HG03457 (cell line): ENCODE measurements around the gene TSEN34.
"Not testable (repeated sequence)": the region's sequence is repeated elsewhere in the genome, so short reads cannot be mapped to it uniquely, and the experiment has no call there.

ENCODE experiments used
- ATAC-seq: cut with Tn5 transposase; IDR thresholded peaks from one replicate; pipeline ENCODE4 v1.9.1; 2021; ENCODE audit warnings: moderate number of reproducible peaks; ENCODE audit not compliant: unreplicated experiment

Gene TSEN34

DNA sequence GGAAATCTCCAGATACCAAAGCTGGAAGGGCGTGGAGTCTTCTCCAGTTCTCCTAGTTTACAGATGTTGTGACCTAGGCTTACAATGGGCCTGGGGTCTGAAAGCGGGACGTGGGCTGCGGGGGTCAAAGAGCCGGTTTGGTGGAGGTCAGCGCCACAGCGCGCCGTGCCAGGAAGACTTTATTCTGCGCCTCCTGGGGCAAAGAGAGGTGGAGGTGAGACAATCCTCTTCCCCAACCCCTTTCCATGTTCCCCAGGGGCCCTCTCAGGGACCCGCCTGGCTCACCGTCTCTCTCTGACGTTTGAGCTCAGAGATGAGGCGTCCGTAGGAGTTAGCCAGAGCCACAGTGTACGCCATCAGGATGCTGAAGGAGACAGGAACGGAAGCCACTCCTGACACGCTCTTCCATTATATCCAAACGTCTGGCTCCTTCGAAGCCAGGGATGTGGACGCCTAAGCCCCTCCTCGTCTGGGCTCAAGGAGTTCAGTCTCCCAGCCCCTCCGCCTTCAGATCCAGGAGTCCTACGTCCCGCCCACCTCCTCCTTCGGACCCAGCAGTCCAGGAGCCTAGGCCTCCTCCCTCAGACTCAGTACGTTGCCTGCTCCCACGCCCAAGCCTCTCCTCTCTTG is 30.8 kb upstream of the TSEN34 start:
- no peak for ATAC-seq

GRCh38 chr19:54160854-54161253 is 30.3 kb upstream of the TSEN34 start:
- ATAC-seq, result no peak

DNA sequence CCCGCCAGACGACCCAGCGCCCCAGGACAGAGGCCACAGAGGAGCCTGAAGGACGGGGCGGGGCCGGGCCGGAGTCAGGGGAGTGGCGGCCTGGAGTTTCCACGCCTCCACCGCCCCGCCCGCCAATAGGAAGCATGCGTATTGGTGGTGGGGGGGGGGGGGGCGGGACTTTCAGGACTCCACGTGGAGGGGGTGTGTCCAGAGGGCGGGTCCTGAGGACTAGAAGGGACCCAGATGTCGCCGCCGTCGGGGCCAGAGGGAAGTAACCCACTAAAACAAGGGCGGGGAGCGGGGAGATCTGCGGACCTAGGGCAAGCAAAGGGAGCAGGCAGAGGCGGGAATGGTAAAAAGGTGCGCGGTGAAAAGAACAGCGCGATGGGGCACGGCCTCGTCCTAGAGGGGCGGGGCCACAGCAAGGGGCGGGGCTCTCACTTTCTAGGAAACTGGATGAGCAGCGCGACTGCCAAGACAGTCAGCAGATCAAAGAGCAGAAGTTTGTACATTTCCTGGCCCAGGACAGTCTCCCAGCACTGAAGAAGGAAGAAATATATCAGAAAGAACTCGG is 28.8 kb upstream of the TSEN34 start:
- ATAC-seq, result no peak

DNA sequence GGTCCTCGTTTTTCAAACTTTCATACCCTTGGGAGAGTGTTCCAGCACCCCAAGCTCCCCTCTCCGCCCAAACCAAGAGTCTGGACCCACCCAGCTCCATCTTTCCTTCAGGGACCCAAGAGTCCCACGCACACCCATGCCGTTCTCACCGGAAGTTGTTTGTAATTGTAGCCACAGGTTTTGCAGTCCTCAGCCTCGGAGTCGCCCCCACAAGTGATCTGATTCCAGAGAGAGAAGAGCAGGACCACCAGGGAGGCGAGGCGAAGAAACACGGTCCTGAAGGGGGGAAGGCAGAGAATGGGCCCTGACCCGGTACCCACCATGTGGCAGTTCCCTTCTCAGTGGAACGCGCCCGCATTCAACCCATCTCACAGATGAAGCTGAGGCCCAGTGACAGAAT is 28.2 kb upstream of the TSEN34 start:
- ATAC-seq, result no peak

GRCh38 chr19:54164369-54165068 is 26.6 kb upstream of the TSEN34 start:
- ATAC-seq, result no peak

DNA sequence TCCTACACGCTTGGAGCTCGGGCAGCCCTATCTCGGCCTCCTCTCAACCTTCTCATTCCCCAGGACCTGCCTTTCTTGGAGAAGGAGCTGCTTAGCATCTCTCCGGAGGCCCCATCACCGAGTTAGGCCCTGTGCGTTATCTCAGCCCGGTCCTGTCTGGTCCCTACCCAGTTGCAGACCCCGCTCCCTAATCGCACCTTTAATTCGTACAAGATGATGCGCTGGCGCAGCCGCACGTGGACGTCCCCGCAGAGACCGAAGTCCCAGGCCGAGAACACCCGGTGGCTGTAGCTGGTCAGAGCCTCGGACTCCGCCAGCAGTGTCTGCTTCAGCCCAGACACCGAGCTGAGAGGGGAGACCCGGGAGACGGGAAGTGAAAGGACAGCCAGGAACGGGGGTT is 25.9 kb upstream of the TSEN34 start:
- ATAC-seq, result no peak

- ATAC-seq, result no peak
Measured at GRCh38 chr19:54168174-54168917, 22.8 kb upstream of the TSEN34 start.

- ATAC-seq, result no peak
Measured at GRCh38 chr19:54169149-54169740, 21.9 kb upstream of the TSEN34 start.

DNA sequence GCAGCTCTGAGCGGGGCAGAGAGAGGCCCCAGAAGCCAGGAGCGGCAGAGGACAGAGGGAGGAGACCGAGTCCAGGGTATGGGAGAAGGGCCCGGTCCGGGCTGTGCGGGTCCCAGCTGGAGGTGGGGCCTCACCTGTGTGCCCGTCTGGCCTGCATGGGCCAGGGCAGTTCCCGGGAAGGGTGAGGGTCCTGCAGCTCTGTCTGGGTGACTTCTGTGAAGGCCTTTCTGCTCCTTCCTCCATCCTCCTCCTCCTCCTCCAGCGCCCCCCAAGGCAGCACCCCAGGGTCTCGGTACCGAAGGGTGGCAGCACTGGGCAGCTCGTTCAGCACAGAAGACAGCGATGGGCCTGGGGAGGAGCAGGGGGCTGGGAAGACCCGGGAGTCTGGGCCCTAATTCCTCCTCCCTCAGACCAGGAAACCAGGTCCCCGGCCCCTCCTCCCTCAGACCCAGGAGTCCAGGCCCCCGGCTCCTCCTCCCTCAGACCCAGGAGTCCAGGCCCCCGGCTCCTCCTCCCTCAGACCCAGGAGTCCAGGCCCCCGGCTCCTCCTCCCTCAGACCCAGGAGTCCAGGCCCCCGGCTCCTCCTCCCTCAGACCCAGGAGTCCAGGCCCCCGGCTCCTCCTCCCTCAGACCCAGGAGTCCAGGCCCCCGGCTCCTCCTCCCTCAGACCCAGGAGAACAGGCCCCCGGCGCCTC is 19.2 kb upstream of the TSEN34 start:
- not testable (repeated sequence) for ATAC-seq

DNA sequence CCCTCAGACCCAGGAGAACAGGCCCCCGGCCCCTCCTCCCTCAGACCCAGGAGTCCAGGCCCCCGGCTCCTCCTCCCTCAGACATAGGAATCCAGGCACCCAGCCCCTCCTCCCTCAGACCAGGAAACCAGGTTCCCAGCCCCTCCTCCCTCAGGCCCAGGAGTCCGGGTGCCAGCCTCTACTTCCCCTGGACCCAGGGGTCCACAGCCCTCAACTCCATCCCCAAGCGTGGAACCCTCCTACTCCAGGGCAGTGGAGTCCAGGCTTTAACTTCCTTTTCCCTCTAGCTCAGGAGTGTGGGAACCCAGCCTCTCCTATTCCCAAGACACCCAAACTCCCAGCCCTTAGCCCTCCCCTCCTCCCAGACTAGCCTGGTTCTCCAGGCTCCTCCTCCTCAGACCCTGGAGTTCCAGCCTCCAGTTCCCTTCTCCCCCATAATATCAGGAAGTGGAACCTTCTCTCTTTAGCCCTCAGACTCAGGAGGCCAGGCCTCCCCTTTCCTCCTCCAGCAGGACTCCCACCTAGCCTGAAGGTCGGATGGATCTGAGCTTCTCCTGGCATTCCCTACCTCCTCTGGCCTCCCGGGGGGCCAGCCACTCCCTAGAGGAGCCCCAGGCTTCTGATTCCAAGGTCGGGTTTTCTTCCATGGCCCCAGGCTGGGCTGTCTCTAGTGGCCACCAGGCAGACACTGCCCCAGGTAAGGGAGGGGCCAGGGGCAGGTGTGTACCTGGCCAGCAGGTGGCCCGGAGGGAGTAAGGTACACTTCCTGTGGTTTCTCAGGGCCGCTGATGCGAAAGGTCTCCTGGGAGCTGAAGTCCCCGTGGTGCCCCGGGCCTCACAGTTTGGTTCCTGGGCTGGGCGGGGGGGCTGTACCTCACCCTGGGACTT is 18.4 kb upstream of the TSEN34 start, which contains the start of gene TMC4:
Gene TMC4, minus strand, starts transcription at position 690 of the 888 bp plus-strand sequence. Its CDS starts 43 bp downstream, at position 647.
- no peak for ATAC-seq

GRCh38 chr19:54173359-54173699 is 17.8 kb upstream of the TSEN34 start:
- ATAC-seq, result no peak

DNA sequence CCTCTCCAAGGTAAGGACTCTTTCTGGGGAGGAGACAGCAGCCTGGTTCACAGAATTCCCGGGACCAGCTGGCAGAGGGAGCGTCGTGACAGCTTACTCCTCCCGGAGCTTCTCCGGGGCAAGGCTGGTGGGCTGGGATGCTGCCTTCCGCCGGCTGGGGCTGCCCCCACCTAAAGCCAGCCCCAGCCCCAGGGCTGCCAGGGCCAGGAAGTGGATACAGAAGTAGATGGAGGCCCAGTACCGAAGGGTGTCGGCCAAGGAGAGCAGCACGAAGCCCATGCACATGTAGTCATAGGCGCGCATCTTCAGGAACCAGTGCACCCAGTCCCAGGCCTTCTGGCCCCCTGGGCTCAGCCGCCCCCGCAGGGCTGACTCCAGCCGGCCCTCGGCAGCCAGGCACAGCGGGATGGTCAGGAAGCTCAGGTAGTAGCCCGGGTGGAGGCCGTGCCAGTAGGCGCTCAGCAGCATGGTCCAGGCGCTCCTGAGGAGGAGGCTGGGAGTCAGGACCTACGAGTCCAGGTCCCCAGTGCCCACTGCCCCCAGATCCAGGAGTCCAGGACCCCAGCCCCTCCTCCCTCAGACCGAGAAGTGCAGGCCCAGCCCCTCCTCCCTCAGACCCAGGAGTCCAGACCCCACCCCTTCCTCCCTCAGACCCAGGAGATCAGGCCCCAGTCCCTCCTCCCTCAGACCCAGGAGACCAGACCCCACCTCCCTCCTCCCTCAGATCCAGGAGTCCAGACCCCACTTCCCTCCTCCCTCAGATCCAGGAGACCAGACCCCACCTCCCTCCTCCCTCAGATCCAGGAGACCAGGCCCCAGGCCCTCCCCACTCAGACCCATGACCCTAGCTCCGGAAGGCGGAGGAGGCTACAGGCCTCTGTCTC is 16.9 kb upstream of the TSEN34 start:
- no peak for ATAC-seq

DNA sequence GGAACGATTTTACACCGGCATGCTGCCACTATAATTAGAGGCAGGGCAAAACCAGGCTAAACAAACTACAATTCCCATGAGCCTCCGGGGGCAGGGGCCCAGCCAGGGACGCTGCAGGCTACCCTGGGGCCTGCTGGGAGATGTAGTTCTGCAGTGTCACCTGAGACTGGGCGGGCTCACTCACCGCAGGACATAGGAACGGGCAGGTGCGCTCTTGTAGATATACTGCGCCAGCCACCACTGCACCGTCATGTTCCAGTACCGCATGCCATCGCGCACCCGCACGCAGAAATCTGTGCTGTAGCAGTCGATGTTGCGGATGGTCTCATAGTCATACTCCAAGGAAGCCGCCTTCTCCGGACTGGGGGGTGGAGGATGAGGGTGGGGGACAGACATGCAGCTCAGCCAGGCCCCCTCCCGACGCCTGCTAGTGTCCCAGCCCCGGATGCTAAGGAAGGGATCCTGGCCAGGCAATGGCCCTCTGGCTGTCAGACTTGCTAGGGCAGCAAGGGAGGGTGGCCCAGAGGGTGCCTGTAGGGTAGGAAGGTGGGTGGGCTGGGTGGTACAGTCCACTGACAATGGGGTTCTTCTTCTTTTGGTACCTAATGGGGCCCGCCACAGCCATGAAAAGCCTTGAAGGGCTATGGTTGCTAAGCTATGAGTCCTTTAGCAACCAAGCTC is 12.4 kb upstream of the TSEN34 start:
- ATAC-seq, result no peak

DNA sequence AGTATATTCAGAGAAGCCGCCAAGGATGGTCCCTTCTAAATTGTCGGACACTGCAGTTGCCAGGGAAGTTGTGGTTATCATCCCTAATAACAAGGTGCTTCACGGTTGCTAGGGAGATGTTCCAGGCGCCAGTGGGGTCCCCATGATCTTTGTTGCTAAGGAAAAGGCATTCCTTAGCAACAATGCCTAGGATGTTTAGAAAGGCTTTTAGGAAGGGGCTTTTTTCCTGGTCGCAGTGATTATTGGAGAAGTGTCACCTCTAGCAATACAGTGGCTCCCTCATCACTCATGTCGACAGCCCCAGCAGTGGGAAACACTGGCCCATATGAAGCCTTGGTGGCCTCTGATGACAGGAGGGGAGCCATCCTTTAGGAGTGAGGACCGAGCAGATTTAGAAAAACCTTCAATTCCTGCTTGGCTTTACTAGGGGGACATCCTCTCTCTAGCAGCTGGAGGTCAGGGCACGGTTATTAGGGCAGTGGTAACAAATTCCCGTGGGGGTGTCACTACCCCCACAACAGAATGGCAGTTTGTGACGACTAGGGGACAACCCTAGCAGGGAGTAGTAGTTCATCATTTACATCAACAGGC is 11.8 kb upstream of the TSEN34 start:
- ATAC-seq, result no peak

DNA sequence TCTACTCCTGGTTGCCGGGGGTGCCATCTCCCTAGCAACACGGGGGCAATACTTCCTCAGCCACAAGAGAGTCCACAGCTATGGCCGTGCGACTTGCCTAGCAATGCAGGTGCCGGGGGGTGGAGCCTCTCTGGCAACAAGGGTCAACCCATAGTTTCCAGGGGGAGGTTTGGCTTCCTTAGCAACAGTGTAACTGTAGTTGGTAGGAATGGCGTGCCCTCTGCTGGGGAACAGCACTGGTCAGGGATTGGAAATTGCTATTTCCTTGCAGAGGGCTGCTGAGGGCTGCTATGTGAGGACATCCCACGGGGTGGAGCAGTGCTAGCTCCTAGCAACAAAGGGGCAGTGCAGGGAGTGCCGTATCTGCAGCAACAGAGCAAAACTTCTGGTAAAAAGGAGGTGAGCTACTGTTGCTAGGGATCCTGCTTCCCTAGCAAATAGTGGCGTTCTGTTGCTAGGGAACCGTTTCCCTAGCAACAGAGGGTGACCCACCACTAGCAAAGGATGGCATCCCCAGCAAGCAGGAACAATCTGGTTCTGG is 11.1 kb upstream of the TSEN34 start:
- ATAC-seq, result no peak

GRCh38 chr19:54180691-54181091 is 10.4 kb upstream of the TSEN34 start:
- ATAC-seq, result no peak

GRCh38 chr19:54181894-54182293 is 9.2 kb upstream of the TSEN34 start:
- not testable (repeated sequence) for ATAC-seq

DNA sequence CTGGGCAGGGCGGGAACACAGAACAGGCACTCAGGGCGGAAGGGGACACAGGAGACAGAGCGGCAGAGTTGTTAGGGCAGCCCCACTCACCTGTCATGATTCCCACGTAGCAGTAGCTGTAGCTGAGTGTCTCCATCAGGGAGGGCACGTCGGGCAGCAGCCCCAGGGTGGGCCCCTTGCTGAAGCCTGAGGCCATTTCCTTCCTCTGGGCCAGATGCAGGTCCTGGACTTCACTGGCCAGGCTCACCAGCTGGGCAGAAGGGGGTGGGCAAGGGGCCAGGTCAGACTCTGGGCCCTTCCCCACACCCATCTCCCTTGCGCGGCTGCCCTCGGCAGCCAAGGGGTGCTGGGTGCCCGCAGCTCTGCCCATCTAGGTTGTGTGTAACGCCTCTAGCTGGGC is 7.7 kb upstream of the TSEN34 start:
- ATAC-seq, result no peak
